Endothelial cell of umbilical vein (primary cell): ENCODE data around the gene GOLPH3L. TPM values are rescaled to one million over a fixed set of nuclear protein-coding genes. Genes with fewer than 3 reads are reported as not detected.

Experiments used
- BruUV-seq: library from RNA; stranded (reverse); fragments of 400-500 nt; replicated peaks from 2 replicates; lab custom pipeline; 2021; lab: Mats Ljungman, UMichigan
- CTCF ChIA-PET: fragments of 300-600, 350-600 bp; sonication (Branson Sonifier 250); formaldehyde crosslinking; loops from one replicate; lab custom pipeline; 2021; ENCODE audit warnings: antibody characterized with exemption, inconsistent platforms; lab: Charles Lee
- POLR2A ChIA-PET: fragments of 300-600, 350-600 bp; sonication (Branson Sonifier 250); formaldehyde crosslinking; loops from one replicate; lab custom pipeline; 2021; ENCODE audit warnings: antibody characterized with exemption, inconsistent platforms; lab: Charles Lee
- DNase-seq: peaks from one replicate; pipeline ENCODE4 v3.0.0-alpha.2; 2011; ENCODE audit warnings: low read depth, low spot score
- FAIRE-seq: peaks from 2 replicates; lab custom pipeline; 2011; peaks lifted over from hg19 to GRCh38; lab: Jason Lieb, UNC
- H2AFZ ChIP-seq: 2 replicates; pipeline ENCODE4 v1.6.0; 2012; ENCODE audit warnings: low read depth, low read length, control low read depth, inconsistent platforms
- H3K27ac ChIP-seq: 2 replicates; pipeline ENCODE4 v1.5.1; 2011; ENCODE audit warnings: low read depth, mild to moderate bottlenecking, control low read depth, low read length, moderate library complexity; ENCODE audit not compliant: insufficient read depth
- H3K27me3 ChIP-seq, 2 experiments: 2 replicates each; pipeline versions ENCODE4 v1.6.0 to v1.6.1; 2011; ENCODE audit warnings: low read length in 2 of 2, mixed read lengths in 1 of 2; ENCODE audit not compliant: control insufficient read depth in 2 of 2, insufficient read depth in 2 of 2
- H3K36me3 ChIP-seq, 2 experiments: 2 replicates in 1 of 2; 3 replicates in 1 of 2; pipeline ENCODE4 v1.5.1; 2011; ENCODE audit warnings: low read length in 2 of 2, mild to moderate bottlenecking in 1 of 2, moderate library complexity in 1 of 2; ENCODE audit not compliant: control insufficient read depth in 2 of 2, insufficient read depth in 2 of 2; ENCODE audit errors: extremely low read depth in 1 of 2
- H3K4me1 ChIP-seq: 3 replicates; pipeline ENCODE4 v1.5.1; 2011; ENCODE audit warnings: mild to moderate bottlenecking, low read length; ENCODE audit not compliant: control insufficient read depth, insufficient read depth; ENCODE audit errors: extremely low read depth
- H3K4me2 ChIP-seq: 2 replicates; pipeline ENCODE4 v1.6.1; 2011; ENCODE audit warnings: low read length, control low read depth, mixed read lengths; ENCODE audit not compliant: insufficient read depth
- H3K4me3 ChIP-seq, 3 experiments: fragments of 200-600 bp in 1 of 3; sonication (generic), shearing (Covaris generic) in 1 of 3; replicated peaks in 1 of 3; 2 replicates each; pipeline ENCODE4 v1.5.1; 2011 to 2016; ENCODE audit warnings: control low read depth in 3 of 3, low read length in 3 of 3, mild to moderate bottlenecking in 2 of 3, inconsistent platforms in 1 of 3, low read depth in 1 of 3, moderate library complexity in 1 of 3; ENCODE audit not compliant: insufficient read depth in 1 of 3
- H3K79me2 ChIP-seq: 2 replicates; pipeline ENCODE4 v1.6.0; 2012; ENCODE audit warnings: low read length, inconsistent platforms; ENCODE audit not compliant: control insufficient read depth, insufficient read depth
- H3K9ac ChIP-seq: replicated peaks from 2 replicates; pipeline ENCODE3; 2011; ENCODE audit warnings: low read length, control low read depth; ENCODE audit not compliant: insufficient read depth; ENCODE audit errors: extremely low read depth
- H3K9me1 ChIP-seq: replicated peaks from 3 replicates; pipeline ENCODE4 v1.6.0; 2011; ENCODE audit warnings: mild to moderate bottlenecking, low read length; ENCODE audit not compliant: control insufficient read depth, insufficient read depth; ENCODE audit errors: extremely low read depth
- H3K9me3 ChIP-seq: replicated peaks from 2 replicates; pipeline ENCODE4 v1.5.1; 2012; ENCODE audit warnings: low read length, inconsistent platforms; ENCODE audit not compliant: control insufficient read depth, insufficient read depth
- H4K20me1 ChIP-seq: replicated peaks from 2 replicates; pipeline ENCODE3; 2011; ENCODE audit warnings: mild to moderate bottlenecking, low read length; ENCODE audit not compliant: control insufficient read depth, insufficient read depth; ENCODE audit errors: extremely low read depth
- FOS ChIP-seq: IDR thresholded peaks from 2 replicates; pipeline ENCODE4 v1.6.1; 2011; ENCODE audit warnings: mild to moderate bottlenecking, low read length, moderate library complexity, borderline replicate concordance; ENCODE audit not compliant: insufficient read depth
- GATA2 ChIP-seq: IDR thresholded peaks from 2 replicates; pipeline ENCODE4 v1.7.0; 2011; ENCODE audit warnings: low read depth, mild to moderate bottlenecking, moderate library complexity, mixed read lengths, low read length; ENCODE audit not compliant: insufficient read length, insufficient read depth
- JUN ChIP-seq: IDR thresholded peaks from 2 replicates; pipeline ENCODE4 v1.6.1; 2011; ENCODE audit warnings: borderline replicate concordance, low read depth; ENCODE audit not compliant: insufficient read length, insufficient read depth
- MAX ChIP-seq: IDR thresholded peaks from 2 replicates; pipeline ENCODE4 v1.6.1; 2011; ENCODE audit not compliant: insufficient read depth, insufficient read length
- dilution Hi-C: fragments of 300-500 bp; cut with MboI; formaldehyde crosslinking; loops from one replicate; pipeline ENCODE4 v1.15.0; 2019; ENCODE audit warnings: low sequenced_read_pairs; ENCODE audit not compliant: extremely low pct_ligation_motif_present
- intact Hi-C: fragments of 100-400 bp; cut with micrococcal nuclease; formaldehyde crosslinking; loops from one replicate; pipeline ENCODE4 v1.10.0; 2022
- polyA plus RNA-seq, 4 experiments: library from polyadenylated mRNA; depleted of rRNA in 3 of 4; stranded (reverse) in 3 of 4; unstranded in 1 of 4; fragments of >200 nt; gene quantifications; 2 replicates each; pipeline versions ENCODE4 v1.2.1 to v1.2.3, GENCODE V29; 2011 to 2012; ENCODE audit warnings: missing spikeins in 1 of 4
- total RNA-seq: library from RNA; stranded (reverse); gene quantifications from 2 replicates; pipeline ENCODE4 v1.2.3, GENCODE V29; 2021

The GOLPH3L gene
- total and polyA plus RNA-seq, 2 donors (not counting 3 experiments of a cell fraction or from before 2014, with no cell fraction given) = 15.7 to 34.9 TPM

GRCh38 chr1:150692720-150693119 lies 4.2 kb downstream of the GOLPH3L start:
- no TSS peak for BruUV-seq
- POLR2A ChIA-PET = interaction anchor here (0.5 kb wide), 1 partner anchor 28 kb away, joined by 3 read pairs; no protein-coding TSS in a partner anchor
- peaks cover 51% of the 10 kb centered on the region for H3K4me1 ChIP-seq
- H4K20me1 ChIP-seq = no peaks in the 10 kb centered on the region
- H3K79me2 ChIP-seq = peaks cover 16% of the 10 kb centered on the region
- no peaks in the 10 kb centered on the region for H3K9me3 ChIP-seq
- H3K36me3 ChIP-seq = peaks cover 0 to 9% of the 10 kb centered on the region in 2 experiments
- no peaks in the 10 kb centered on the region for H3K27me3 ChIP-seq
- no peaks in the 10 kb centered on the region for H3K9me1 ChIP-seq
- TF ChIP-seq JUN = peak; percentile 81
- TF ChIP-seq FOS = peak; percentile 52
- TF ChIP-seq MAX = no peak
- FAIRE-seq = peak; percentile 73
- no peak overlapping the region for H2AFZ ChIP-seq
- intact Hi-C loops = loop anchor here (1.0 kb wide), 1 partner anchor 63 kb away; the partner anchor contains the start of gene ENSA
- CTCF ChIA-PET = interaction anchor here (0.5 to 2.4 kb wide), 14 partner anchors 9 to 469 kb away, joined by 3 to 21 read pairs (median 4); no protein-coding TSS in a partner anchor
- H3K4me3 ChIP-seq = peak overlapping the region in 1 of 3 experiments; percentile 52
- H3K9ac ChIP-seq = peak overlapping the region; percentile 77
- dilution Hi-C loops = no loop called here
- peak; percentile 83 for DNase-seq
- peak overlapping the region; percentile 90 for H3K27ac ChIP-seq
- H3K4me2 ChIP-seq = peak overlapping the region; percentile 85

- no peaks in the 10 kb centered on the region for H3K9me3 ChIP-seq
- POLR2A ChIA-PET = no interaction called here
- CTCF ChIA-PET = interaction anchor here (1.1 kb wide), 1 partner anchor 125 kb away, joined by 3 read pairs; no protein-coding TSS in a partner anchor
- H3K79me2 ChIP-seq = peaks cover 9% of the 10 kb centered on the region
- FAIRE-seq (peak; percentile 43), DNase-seq (peak; percentile 73)
- intact Hi-C loops = no loop called here
- H2AFZ ChIP-seq = no peak overlapping the region
- peaks cover 35% of the 10 kb centered on the region for H3K4me1 ChIP-seq
- dilution Hi-C loops = no loop called here
- no peak overlapping the region for H3K4me3 ChIP-seq
- TF ChIP-seq GATA2 = no peak
- peak; percentile 65 for TF ChIP-seq JUN
- TF ChIP-seq FOS = peak; percentile 63
- no TSS peak for BruUV-seq
- H3K9me1 ChIP-seq = no peaks in the 10 kb centered on the region
- peaks cover 2 to 7% of the 10 kb centered on the region in 2 experiments for H3K36me3 ChIP-seq
- no peaks in the 10 kb centered on the region for H3K27me3 ChIP-seq
- peak overlapping the region; percentile 5 for H3K4me2 ChIP-seq
- peak overlapping the region; percentile 35 for H3K27ac ChIP-seq
- H3K9ac ChIP-seq = no peak overlapping the region
- H4K20me1 ChIP-seq = no peaks in the 10 kb centered on the region
Observed at GRCh38 chr1:150688763-150689162, 8.2 kb downstream of the GOLPH3L start.
